CD8-positive, alpha-beta memory T cell (primary cell): ENCODE data around the gene HOXD8. TPM values are rescaled to one million over a fixed set of nuclear protein-coding genes. Genes with fewer than 3 reads are reported as not detected.

Source experiments
- CTCF ChIA-PET: fragments of 350-600 bp; sonication (Branson Sonifier 250); formaldehyde crosslinking; loops from one replicate; lab custom pipeline; 2021; ENCODE audit warnings: antibody characterized with exemption; lab: Charles Lee
- POLR2A ChIA-PET: fragments of 350-600 bp; sonication (Branson Sonifier 250); formaldehyde crosslinking; loops from one replicate; lab custom pipeline; 2021; ENCODE audit warnings: antibody characterized with exemption; lab: Charles Lee
- DNase-seq, 5 donors: peaks; one replicate each; pipeline versions ENCODE4 v3.0.0 to v3.0.0-alpha.2; 2020 to 2022; ENCODE audit warnings: mixed read lengths in 1 of 5
- H3K27ac ChIP-seq: one replicate; pipeline ENCODE4 v1.7.0; 2013; ENCODE audit warnings: low read depth, mild to moderate bottlenecking, low read length, moderate library complexity
- H3K27me3 ChIP-seq: 2 replicates; pipeline ENCODE4 v1.7.0; 2013; ENCODE audit warnings: low read length, mild to moderate bottlenecking; ENCODE audit not compliant: insufficient read depth, poor library complexity, severe bottlenecking
- H3K36me3 ChIP-seq: 2 replicates; pipeline ENCODE4 v1.7.0; 2013; ENCODE audit warnings: mild to moderate bottlenecking, low read length, moderate library complexity; ENCODE audit not compliant: insufficient read depth
- H3K4me1 ChIP-seq: 2 replicates; pipeline ENCODE4 v1.7.0; 2013; ENCODE audit warnings: mild to moderate bottlenecking, low read length, moderate library complexity; ENCODE audit not compliant: insufficient read depth
- H3K4me3 ChIP-seq: 2 replicates; pipeline ENCODE4 v1.7.0; 2013; ENCODE audit warnings: mild to moderate bottlenecking, low read length
- H3K9me3 ChIP-seq: 2 replicates; pipeline ENCODE4 v1.7.0; 2013; ENCODE audit warnings: mild to moderate bottlenecking, low read length
- H3K27ac Mint-ChIP-seq, 8 donors: one replicate each; pipeline ENCODE4 v1.8.0; 2020 to 2021; ENCODE audit warnings: mixed read lengths in 8 of 8, mild to moderate bottlenecking in 6 of 8, inconsistent platforms in 3 of 8, moderate library complexity in 3 of 8
- H3K27me3 Mint-ChIP-seq, 2 donors: one replicate each; pipeline ENCODE4 v1.8.0; 2020 to 2021; ENCODE audit warnings: mixed read lengths in 2 of 2, mild to moderate bottlenecking in 1 of 2, moderate library complexity in 1 of 2
- H3K36me3 Mint-ChIP-seq, 3 donors: one replicate each; pipeline ENCODE4 v1.8.0; 2020 to 2021; ENCODE audit warnings: mixed read lengths in 3 of 3, inconsistent platforms in 1 of 3, mild to moderate bottlenecking in 1 of 3
- H3K4me1 Mint-ChIP-seq, 3 donors: one replicate each; pipeline ENCODE4 v1.8.0; 2020 to 2021; ENCODE audit warnings: mixed read lengths in 3 of 3, inconsistent platforms in 1 of 3, mild to moderate bottlenecking in 1 of 3
- H3K4me3 Mint-ChIP-seq, 7 donors: one replicate each; pipeline ENCODE4 v1.8.0; 2020 to 2021; ENCODE audit warnings: mixed read lengths in 7 of 7, mild to moderate bottlenecking in 6 of 7, moderate library complexity in 4 of 7, inconsistent platforms in 2 of 7
- H3K9me3 Mint-ChIP-seq, 5 donors: one replicate each; pipeline ENCODE4 v1.8.0; 2020 to 2022; ENCODE audit warnings: mixed read lengths in 5 of 5, mild to moderate bottlenecking in 3 of 5, moderate library complexity in 2 of 5, inconsistent platforms in 1 of 5
- polyA plus RNA-seq: library from polyadenylated mRNA; unstranded; fragments of 300-500 nt; fragmentation: Illumina TruSeq; gene quantifications from one replicate; pipeline ENCODE4 v1.2.3, GENCODE V29; 2021
- total RNA-seq, 2 experiments: library from RNA; stranded (reverse); gene quantifications; one replicate each; pipeline ENCODE4 v1.2.3, GENCODE V29; 2021

The HOXD8 gene
- total and polyA plus RNA-seq, 3 experiments from 2014 or later = not detected

DNA sequence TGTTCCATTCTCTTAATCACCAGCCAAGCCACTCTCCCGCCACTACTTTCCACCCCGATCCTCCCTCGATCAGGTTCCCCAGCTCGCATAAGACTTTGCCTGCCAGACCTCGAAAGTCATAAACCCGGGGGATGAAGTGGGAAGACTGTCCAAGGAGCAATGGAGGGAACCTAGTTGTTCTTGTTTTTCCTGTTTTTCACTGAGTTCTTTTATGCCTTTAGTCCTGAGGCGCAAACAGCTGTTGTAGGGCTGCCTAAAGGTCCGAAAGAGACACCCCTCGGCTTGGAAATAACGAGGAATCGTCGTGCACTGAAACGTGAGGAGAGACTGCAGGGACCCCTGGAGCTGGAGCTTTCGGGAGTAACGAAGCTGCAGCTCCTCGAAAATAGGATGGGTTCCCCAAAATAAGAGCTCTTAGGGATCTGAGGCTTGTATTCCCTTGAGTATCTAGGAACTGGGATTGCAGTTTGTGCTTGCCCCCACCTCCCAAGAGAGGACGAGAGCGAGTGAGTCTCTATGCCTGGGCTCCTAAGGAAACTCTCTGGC lies 31.6 kb upstream of the HOXD8 start:
- Mint-ChIP-seq H3K4me1 (peaks cover 23 to 34% (median 33%) of the 10 kb centered on the region in 3 donors), H3K27me3 (peaks cover 91 to 92% of the 10 kb centered on the region in 2 donors), H3K9me3 (peaks cover 8 to 25% (median 13%) of the 10 kb centered on the region in 5 donors), H3K27ac (peak overlapping the region in 3 of 8 donors; percentile 32 to 54 (median 51)), H3K4me3 (peak overlapping the region; percentile 63 to 94 (median 81)), H3K36me3 (peaks cover 0 to 2% (median 0%) of the 10 kb centered on the region in 3 donors)
- Histone ChIP-seq H3K27ac (no peak overlapping the region), H3K27me3 (peaks cover 90% of the 10 kb centered on the region), H3K9me3 (peaks cover 4% of the 10 kb centered on the region), H3K4me1 (peaks cover 18% of the 10 kb centered on the region), H3K4me3 (no peak overlapping the region), H3K36me3 (no peaks in the 10 kb centered on the region)
- ChIA-PET CTCF (interaction anchor here (0.7 to 2.6 kb wide), 11 partner anchors 9 to 847 kb away, joined by 3 to 36 read pairs (median 4); partner anchors contain the start of gene LNPK), POLR2A (no interaction called here)
- no peak for DNase-seq

DNA sequence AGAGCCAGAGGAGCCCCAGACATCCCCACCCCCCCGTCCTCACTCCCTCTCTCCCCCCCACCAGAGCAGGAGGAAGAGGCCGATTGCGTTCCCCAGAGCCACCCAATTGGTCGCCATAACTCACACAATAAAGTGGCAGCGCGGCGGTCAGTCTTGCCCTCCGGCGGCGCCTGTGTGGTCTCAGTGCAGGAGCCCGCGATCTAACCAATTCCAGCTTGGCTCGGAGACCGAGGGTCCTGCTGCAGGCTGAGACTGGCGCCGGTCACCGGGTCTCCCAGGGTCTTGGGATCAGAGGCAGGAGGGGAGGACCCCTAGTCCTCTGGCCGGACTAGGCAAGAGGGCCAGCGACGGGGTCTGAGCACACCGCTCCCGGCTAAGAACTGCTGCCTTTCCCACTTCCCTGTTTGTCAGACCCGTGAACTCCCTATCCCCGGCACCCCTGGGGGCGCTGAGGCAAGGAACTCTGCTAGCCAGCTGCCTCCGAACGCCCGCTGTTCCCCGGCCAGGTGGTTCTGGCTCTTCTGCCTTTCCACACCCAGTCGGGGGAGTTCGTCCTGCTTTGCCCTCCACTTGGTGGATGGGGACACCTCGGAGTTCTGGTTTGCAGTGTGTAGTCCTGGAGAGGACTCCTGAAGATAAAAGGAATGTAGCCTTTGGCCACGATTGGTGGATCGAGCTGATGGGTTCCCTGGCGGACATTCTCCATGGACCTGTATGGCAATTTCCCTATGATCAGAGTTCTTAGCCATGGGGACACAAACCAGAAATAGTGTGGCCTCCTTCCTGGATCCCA lies 30.9 kb upstream of the HOXD8 start:
- Mint-ChIP-seq H3K27ac (peak overlapping the region in 1 of 8 donors; percentile 60), H3K4me1 (peaks cover 21 to 31% (median 27%) of the 10 kb centered on the region in 3 donors), H3K36me3 (peaks cover 0 to 2% (median 0%) of the 10 kb centered on the region in 3 donors), H3K4me3 (peak overlapping the region in 6 of 7 donors; percentile 8 to 83 (median 48)), H3K27me3 (peaks cover 91 to 92% of the 10 kb centered on the region in 2 donors), H3K9me3 (peaks cover 8 to 25% (median 13%) of the 10 kb centered on the region in 5 donors)
- CTCF ChIA-PET = interaction anchor here (1.1 to 2.6 kb wide), 8 partner anchors 10 to 683 kb away, joined by 3 to 36 read pairs (median 4); no protein-coding TSS in a partner anchor
- no peak for DNase-seq
- H3K4me3 ChIP-seq = no peak overlapping the region
- POLR2A ChIA-PET = no interaction called here
- H3K9me3 ChIP-seq = peaks cover 4% of the 10 kb centered on the region
- H3K27me3 ChIP-seq = peaks cover 90% of the 10 kb centered on the region
- no peak overlapping the region for H3K27ac ChIP-seq
- no peaks in the 10 kb centered on the region for H3K36me3 ChIP-seq
- peaks cover 18% of the 10 kb centered on the region for H3K4me1 ChIP-seq

DNA sequence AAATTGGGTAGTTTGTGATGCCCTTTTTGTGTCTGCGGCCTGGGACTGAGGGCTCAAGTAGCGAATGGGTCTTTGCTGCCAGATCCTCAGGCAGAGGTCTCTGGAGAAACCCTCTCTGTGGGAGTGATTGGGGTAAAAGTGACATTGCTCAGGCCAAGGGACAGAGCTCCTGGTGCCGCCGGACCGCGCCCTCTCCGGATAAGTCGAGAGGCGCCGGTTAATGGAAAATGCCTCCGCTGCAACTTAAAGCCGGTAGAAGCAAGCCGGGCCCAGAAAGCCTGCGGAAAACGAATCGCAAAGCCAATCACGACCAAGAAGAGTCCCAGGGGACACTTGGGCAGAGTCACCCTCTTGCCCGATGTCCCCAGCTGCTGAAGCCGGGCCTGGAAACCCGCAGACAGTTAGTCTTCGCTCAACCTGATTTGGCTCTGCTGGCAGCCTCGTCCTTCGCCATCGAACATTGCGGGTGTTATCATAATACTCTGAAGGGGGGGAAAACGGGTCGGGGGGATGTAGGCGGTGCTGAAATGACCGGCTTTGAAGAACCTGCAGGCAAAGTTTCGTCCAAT lies 30.3 kb upstream of the HOXD8 start:
- peaks cover 18% of the 10 kb centered on the region for H3K4me1 ChIP-seq
- peaks cover 92% of the 10 kb centered on the region for H3K27me3 ChIP-seq
- CTCF ChIA-PET = no interaction called here
- H3K4me3 Mint-ChIP-seq = peak overlapping the region in 4 of 7 donors; percentile 5 to 32 (median 23)
- POLR2A ChIA-PET = no interaction called here
- peaks cover 3 to 20% (median 8%) of the 10 kb centered on the region in 5 donors for H3K9me3 Mint-ChIP-seq
- no peaks in the 10 kb centered on the region for H3K36me3 ChIP-seq
- H3K27me3 Mint-ChIP-seq = peaks cover 91 to 92% of the 10 kb centered on the region in 2 donors
- no peaks in the 10 kb centered on the region for H3K9me3 ChIP-seq
- H3K27ac ChIP-seq = no peak overlapping the region
- peak overlapping the region in 1 of 8 donors; percentile 60 for H3K27ac Mint-ChIP-seq
- peaks cover 16 to 24% (median 22%) of the 10 kb centered on the region in 3 donors for H3K4me1 Mint-ChIP-seq
- no peaks in the 10 kb centered on the region for H3K36me3 Mint-ChIP-seq
- no peak overlapping the region for H3K4me3 ChIP-seq
- DNase-seq = peak in 1 of 5 donors; percentile 23

DNA sequence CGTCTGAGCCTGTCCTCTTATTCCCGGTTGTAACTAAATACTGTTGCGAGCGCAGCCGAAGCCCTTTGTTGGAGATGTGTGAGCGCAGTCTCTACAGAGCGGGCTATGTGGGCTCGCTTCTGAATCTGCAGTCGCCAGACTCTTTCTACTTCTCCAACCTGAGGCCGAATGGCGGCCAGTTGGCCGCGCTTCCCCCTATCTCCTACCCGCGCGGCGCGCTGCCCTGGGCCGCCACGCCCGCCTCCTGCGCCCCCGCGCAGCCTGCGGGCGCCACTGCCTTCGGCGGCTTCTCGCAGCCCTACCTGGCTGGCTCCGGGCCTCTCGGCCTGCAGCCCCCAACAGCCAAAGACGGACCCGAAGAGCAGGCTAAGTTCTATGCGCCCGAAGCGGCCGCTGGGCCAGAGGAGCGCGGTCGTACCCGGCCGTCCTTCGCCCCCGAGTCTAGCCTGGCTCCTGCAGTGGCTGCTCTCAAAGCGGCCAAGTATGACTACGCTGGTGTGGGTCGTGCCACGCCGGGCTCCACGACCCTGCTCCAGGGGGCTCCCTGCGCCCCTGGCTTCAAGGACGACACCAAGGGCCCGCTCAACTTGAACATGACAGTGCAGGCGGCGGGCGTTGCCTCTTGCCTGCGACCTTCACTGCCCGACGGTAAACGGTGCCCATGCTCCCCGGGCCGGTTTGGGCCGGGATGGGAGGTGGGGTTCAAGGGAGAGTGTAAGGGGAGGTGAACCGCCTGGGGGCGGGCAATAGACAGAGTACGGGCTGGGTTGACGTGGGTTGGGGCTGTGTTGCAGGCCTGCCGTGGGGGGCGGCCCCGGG lies 29.6 kb upstream of the HOXD8 start, which contains the start of gene HOXD12:
TSS of gene HOXD12 (plus strand) at position 68 of the 819 bp plus-strand sequence. CDS start at position 75, 7 bp downstream.
- Mint-ChIP-seq H3K27ac (peak within 1 kb of the TSS in 2 of 8 donors; percentile 34 to 60), H3K27me3 (peaks cover 91 to 92% of the 10 kb centered on the region in 2 donors), H3K4me1 (peaks cover 17 to 24% (median 24%) of the 10 kb centered on the region in 3 donors), H3K4me3 (peak within 1 kb of the TSS in 5 of 7 donors; percentile 8 to 44 (median 25)), H3K36me3 (no peaks in the 10 kb centered on the region), H3K9me3 (peaks cover 3 to 15% (median 8%) of the 10 kb centered on the region in 5 donors)
- H3K9me3 ChIP-seq = no peaks in the 10 kb centered on the region
- H3K27ac ChIP-seq = no peak within 1 kb of the TSS
- CTCF ChIA-PET = no interaction called here
- H3K36me3 ChIP-seq = no peaks in the 10 kb centered on the region
- peak in 1 of 5 donors; percentile 30 for DNase-seq
- H3K4me1 ChIP-seq = peaks cover 18% of the 10 kb centered on the region
- POLR2A ChIA-PET = no interaction called here
- H3K4me3 ChIP-seq = no peak within 1 kb of the TSS
- H3K27me3 ChIP-seq = peaks cover 91% of the 10 kb centered on the region

DNA sequence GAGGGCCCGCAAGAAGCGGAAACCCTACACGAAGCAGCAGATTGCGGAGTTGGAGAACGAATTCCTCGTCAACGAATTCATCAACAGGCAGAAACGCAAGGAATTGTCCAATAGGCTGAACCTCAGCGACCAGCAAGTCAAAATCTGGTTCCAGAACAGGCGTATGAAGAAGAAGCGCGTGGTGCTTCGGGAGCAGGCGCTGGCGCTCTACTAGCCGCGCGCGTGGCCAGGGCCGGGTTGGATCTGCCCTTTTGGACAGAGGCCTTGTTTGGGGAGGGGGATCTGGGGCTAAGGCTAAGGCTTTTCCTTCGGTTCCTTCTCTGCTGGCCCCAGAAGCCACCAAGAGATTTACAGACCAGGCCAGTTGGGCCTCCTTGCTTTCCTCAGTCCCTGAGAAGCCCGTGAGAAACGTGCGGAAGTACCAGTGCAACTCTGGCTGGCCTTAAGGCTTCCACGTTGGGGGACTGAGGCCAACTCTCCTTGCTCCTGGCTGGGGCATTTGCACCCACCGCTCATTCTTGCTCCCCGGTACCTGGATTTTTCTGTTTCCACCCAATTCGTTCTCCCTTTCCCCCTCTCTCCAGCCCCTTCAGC lies 28.9 kb upstream of the HOXD8 start:
- no peaks in the 10 kb centered on the region for H3K36me3 ChIP-seq
- peaks cover 88 to 92% of the 10 kb centered on the region in 2 donors for H3K27me3 Mint-ChIP-seq
- peaks cover 91% of the 10 kb centered on the region for H3K27me3 ChIP-seq
- ChIA-PET POLR2A (no interaction called here), CTCF (no interaction called here)
- peaks cover 18 to 29% (median 24%) of the 10 kb centered on the region in 3 donors for H3K4me1 Mint-ChIP-seq
- peak overlapping the region in 1 of 7 donors; percentile 9 for H3K4me3 Mint-ChIP-seq
- H3K27ac Mint-ChIP-seq = peak overlapping the region in 1 of 8 donors; percentile 34
- H3K4me1 ChIP-seq = peaks cover 18% of the 10 kb centered on the region
- H3K9me3 ChIP-seq = no peaks in the 10 kb centered on the region
- no peak overlapping the region for H3K27ac ChIP-seq
- peaks cover 0 to 10% (median 5%) of the 10 kb centered on the region in 5 donors for H3K9me3 Mint-ChIP-seq
- no peaks in the 10 kb centered on the region for H3K36me3 Mint-ChIP-seq
- H3K4me3 ChIP-seq = no peak overlapping the region
- no peak for DNase-seq

DNA sequence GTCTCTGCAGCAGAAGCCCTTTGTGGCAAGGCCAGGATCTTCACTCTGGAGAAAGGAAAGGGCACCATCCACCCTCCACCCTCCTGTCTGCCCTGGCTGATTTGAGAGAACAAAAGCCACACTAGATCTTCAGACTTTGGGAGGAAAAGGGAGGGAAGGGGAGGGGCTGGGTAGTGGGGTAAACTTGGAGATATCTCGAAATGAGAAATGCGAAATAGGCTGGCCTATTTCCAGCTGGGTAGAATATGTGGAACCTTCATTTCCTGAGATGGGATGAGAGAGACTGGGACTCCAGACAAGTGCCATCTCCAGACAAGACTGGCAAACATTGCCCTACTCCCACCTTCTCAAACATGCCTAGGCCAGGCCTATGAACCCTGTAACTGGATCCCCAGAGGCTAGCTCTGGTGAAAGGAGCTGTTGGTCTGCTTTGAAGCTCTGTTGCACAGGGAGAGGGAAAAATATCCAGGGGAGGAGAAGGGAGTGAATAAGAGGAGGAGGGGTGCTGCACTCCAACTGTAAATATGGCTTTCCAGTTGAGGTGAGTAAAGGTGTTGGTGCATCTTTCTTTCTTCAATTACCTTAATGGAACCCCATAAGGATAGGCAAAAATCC lies 28.2 kb upstream of the HOXD8 start:
- ChIA-PET CTCF (interaction anchor here (1.6 kb wide), 1 partner anchor 20 kb away, joined by 3 read pairs; no protein-coding TSS in a partner anchor), POLR2A (no interaction called here)
- H3K4me1 Mint-ChIP-seq = peaks cover 21 to 32% (median 23%) of the 10 kb centered on the region in 3 donors
- H3K27me3 ChIP-seq = peaks cover 95% of the 10 kb centered on the region
- no peaks in the 10 kb centered on the region for H3K36me3 ChIP-seq
- H3K4me3 ChIP-seq = no peak overlapping the region
- H3K27ac Mint-ChIP-seq = peak overlapping the region in 1 of 8 donors; percentile 60
- no peak overlapping the region for H3K27ac ChIP-seq
- H3K4me3 Mint-ChIP-seq = peak overlapping the region in 1 of 7 donors; percentile 9
- H3K36me3 Mint-ChIP-seq = no peaks in the 10 kb centered on the region
- peaks cover 88 to 92% of the 10 kb centered on the region in 2 donors for H3K27me3 Mint-ChIP-seq
- H3K9me3 Mint-ChIP-seq = peaks cover 0 to 9% (median 4%) of the 10 kb centered on the region in 5 donors
- peaks cover 16% of the 10 kb centered on the region for H3K4me1 ChIP-seq
- no peak for DNase-seq
- no peaks in the 10 kb centered on the region for H3K9me3 ChIP-seq
